NB4 (cell line): Measurements from ENCODE around the gene HES2.
"Not testable (repeated sequence)": the region's sequence is repeated elsewhere in the genome, so short reads cannot be mapped to it uniquely, and the experiment has no call there.

Experiments
- DNase-seq: peaks from one replicate; pipeline ENCODE4 v3.0.0; 2010; ENCODE audit warnings: low read depth
- H3K4me3 ChIP-seq: one replicate; pipeline ENCODE4 v1.5.1; 2011; ENCODE audit warnings: mild to moderate bottlenecking, low read depth, low read length, moderate library complexity
- MYC ChIP-seq: IDR thresholded peaks from 2 replicates; pipeline ENCODE4 v1.6.1; 2011; ENCODE audit warnings: low read depth, low read length
- POLR2A ChIP-seq: IDR thresholded peaks from 2 replicates; pipeline ENCODE4 v1.6.1; 2011; ENCODE audit warnings: mild to moderate bottlenecking; ENCODE audit not compliant: insufficient read length; ENCODE audit errors: extremely low read depth
- TF ChIP-seq, protein P1 (sequence below): IDR thresholded peaks from 2 replicates; pipeline ENCODE4 v1.6.1; 2011; ENCODE audit warnings: low read depth, low read length
- TF ChIP-seq, protein P2 (sequence below): IDR thresholded peaks from one replicate; pipeline ENCODE4 v1.5.1; 2012; ENCODE audit warnings: low read depth, low read length

HES2 gene

DNA sequence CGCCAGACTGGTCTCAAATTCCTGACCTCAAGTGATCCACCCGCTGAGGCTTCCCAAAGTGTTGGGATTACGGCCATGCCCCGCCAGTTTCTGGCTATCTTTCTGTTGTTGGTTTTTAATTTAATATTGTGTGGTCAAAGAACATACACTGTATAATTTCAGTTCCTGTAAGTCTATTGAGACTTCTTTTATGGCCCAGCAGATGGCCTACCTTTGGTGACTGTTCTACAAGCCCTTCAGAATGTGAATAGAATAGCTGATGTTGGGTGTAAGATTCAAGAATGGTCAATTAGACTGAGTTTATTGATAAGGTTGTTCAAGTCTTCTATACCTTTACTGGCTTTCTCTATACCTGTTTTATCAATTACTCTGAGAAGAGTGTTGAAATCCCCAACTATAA lies 10.7 kb downstream of the HES2 start:
- DNase-seq, result no peak
- H3K4me3 ChIP-seq, result no peak overlapping the region
- TF ChIP-seq MYC (no peak), POLR2A (no peak)
- TF ChIP-seq, protein P1, sequence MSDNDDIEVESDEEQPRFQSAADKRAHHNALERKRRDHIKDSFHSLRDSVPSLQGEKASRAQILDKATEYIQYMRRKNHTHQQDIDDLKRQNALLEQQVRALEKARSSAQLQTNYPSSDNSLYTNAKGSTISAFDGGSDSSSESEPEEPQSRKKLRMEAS, result no peak
- TF ChIP-seq, protein P2, sequence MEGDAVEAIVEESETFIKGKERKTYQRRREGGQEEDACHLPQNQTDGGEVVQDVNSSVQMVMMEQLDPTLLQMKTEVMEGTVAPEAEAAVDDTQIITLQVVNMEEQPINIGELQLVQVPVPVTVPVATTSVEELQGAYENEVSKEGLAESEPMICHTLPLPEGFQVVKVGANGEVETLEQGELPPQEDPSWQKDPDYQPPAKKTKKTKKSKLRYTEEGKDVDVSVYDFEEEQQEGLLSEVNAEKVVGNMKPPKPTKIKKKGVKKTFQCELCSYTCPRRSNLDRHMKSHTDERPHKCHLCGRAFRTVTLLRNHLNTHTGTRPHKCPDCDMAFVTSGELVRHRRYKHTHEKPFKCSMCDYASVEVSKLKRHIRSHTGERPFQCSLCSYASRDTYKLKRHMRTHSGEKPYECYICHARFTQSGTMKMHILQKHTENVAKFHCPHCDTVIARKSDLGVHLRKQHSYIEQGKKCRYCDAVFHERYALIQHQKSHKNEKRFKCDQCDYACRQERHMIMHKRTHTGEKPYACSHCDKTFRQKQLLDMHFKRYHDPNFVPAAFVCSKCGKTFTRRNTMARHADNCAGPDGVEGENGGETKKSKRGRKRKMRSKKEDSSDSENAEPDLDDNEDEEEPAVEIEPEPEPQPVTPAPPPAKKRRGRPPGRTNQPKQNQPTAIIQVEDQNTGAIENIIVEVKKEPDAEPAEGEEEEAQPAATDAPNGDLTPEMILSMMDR, result no peak

DNA sequence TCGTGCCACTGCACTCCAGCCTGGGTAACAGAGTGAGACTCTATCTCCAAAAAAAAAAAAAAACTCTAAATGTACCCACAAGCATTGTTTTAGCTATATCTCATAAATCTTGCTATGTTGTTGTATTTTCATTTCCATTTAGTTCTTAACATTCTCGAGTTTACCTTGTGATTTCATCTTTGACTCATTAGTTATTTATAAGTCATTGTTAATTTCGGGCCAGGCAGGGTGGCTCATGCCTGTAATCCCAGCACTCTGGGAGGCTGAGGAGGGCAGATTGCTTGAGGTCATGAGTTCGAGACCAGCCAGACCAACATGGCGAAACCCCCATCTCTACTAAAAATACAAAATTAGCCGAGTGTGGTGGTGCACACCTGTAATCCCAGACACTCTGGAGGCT lies 11.7 kb downstream of the HES2 start:
- H3K4me3 ChIP-seq, result no peak overlapping the region
- TF ChIP-seq POLR2A (no peak), MYC (no peak)
- TF ChIP-seq, protein P2, result no peak
- TF ChIP-seq, protein P1, result no peak
- no peak for DNase-seq

DNA sequence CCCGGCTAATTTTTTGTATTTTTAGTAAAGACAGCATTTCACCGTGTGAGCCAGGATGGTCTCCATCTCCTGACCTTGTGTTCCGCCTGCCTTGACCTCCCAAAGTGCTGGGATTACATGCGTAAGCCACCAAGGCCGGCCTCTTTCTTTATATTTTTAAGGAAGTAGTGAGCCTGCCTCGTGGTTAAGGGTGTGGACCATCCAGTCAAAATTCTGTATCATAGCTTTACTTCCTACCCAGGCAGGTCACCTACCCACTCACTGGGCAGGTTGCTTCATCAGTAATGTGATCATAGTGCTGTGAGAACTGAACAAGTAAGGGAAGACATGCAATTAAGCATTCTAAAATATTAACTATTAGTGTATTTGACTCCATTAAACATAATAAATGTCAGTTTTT lies 18.0 kb downstream of the HES2 start:
- DNase-seq, result peak; percentile 62
- TF ChIP-seq, protein P2, result no peak
- TF ChIP-seq, protein P1, result peak; percentile 62
- TF ChIP-seq POLR2A, result no peak
- TF ChIP-seq MYC, result peak; percentile 57; the same call in 1 of the 2 replicates
- H3K4me3 ChIP-seq, result no peak overlapping the region

DNA sequence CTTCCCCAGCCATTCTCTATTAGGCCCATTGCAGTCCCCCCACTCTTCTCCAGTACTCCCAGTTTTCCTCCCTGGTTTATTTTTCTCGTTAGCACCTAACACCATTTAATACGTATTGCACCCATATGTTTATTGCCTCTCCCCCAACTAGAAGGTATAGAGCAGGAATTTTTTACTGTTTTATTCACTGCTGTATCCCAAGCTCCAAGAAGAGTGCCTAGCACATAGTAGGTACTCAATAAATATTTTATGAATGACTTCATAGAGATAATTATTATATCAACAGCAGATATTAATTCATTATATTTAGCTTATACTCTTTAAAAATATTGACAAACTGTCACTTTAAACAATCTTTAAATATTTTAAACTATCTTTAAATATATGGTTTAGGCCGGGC lies 20.4 kb downstream of the HES2 start:
- no peak overlapping the region for H3K4me3 ChIP-seq
- no peak for DNase-seq
- no peak for TF ChIP-seq POLR2A
- TF ChIP-seq, protein P1, result no peak
- TF ChIP-seq, protein P2, result no peak
- no peak for TF ChIP-seq MYC

DNA sequence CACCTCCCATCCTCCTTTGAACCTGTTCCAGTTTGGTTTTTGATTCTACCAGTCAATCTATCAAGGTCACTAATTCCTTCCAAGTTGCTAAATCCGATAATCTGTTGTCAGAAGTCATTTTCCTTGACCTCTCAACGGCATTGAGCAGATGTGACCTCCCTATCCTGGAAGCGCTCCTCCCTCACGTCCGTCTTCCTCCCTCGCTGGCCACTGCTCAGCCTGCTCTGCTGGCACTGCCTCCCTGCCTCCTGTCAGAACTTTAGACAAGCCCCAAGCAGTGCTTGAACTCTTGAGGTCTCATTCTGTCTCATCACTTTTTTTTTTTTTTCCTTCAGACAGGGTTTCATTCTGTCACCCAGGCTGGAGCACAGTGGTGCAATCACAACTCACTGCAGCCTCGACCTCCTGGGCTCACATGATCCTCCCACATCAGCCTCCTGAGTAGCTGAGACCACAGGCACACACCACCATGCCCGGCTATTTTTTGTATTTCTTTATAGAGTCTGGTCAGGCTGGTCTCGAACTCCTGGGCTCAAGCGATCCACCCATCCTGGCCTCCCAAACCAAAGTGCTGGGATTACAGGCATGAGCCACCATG lies 21.8 kb downstream of the HES2 start:
- H3K4me3 ChIP-seq, result no peak overlapping the region
- TF ChIP-seq, protein P1, result no peak
- TF ChIP-seq, protein P2, result no peak
- TF ChIP-seq MYC, result no peak
- no peak for TF ChIP-seq POLR2A
- no peak for DNase-seq

DNA sequence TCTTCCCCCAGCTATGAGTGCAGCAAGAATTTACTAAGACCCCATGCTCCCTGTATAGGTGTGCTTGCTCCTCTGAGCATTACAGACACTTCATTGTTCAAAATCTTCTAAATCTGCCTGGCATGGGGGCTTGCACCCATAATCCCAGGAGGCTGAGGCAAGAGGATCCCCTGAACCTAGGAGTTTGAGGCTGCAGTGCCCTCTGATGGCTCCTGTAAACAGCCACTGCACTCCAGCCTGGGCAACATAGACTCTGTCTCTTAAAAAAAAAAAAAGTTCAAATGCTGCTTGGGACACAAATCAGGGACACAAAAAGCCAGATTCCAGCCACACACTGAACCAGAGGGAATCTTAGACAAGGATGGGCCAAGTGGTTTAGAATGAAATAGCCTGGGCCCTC lies 22.7 kb downstream of the HES2 start:
- DNase-seq, result no peak

DNA sequence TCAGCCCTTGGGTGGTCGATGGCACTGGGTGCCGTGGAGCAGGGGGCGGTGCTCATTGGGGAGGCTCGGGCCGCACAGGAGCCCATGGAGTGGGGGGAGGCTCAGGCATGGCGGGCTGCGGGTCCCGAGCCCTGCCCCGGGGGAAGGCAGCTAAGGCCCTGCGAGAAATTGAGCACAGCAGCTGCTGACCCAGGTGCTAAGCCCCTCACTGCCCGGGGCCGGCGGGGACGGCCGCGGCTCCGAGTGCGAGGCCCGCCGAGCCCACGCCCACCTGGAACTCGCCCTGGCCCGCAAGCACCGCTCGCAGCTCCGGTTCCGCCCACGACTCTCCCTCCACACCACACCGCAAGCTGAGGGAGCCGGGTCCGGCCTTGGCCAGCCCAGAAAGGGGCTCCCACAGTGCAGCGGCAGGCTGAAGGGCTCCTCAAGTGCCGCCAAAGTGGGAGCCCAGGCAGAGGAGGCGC lies 23.9 kb downstream of the HES2 start:
- H3K4me3 ChIP-seq, DNase-seq: not testable (repeated sequence)

More for the DNA sequence above, 22.7 kb downstream of the HES2 start:
- TF ChIP-seq, protein P1, result no peak
- TF ChIP-seq, protein P2, result no peak
- no peak for TF ChIP-seq MYC
- no peak for TF ChIP-seq POLR2A
- no peak overlapping the region for H3K4me3 ChIP-seq

DNA sequence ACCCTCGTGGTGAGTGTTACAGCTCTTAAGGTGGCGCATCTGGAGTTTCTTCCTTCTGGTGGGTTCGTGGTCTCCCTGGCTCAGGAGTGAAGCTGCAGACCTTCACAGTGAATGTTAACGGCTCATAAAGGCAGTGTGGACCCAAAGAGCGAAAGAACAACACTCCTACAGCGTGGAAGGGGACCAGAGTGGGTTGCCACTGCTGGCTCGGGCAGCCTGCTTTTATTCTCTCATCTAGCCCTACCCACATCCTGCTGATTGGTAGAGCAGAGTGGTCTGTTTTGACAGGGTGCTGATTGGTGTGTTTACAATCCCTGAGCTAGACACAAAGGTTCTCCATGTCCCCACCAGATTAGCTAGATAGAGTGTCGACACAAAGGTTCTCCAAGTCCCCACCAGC lies 24.6 kb downstream of the HES2 start:
- DNase-seq, H3K4me3 ChIP-seq: not testable (repeated sequence)
